ENCODE measurements around the gene RTN4.

- TF ChIP-seq USF1 (IDR thresholded peaks at IDR 0.05) (no peak), MAX (IDR thresholded peaks at IDR 0.05) (no peak), RAD21 (IDR thresholded peaks at IDR 0.05; ENCODE audit: low read depth) (no peak), EP300 (IDR thresholded peaks at IDR 0.05; ENCODE audit: borderline replicate concordance) (no peak), YY1 (IDR thresholded peaks at IDR 0.05; ENCODE audit: low read depth) (no peak), NFIC (IDR thresholded peaks at IDR 0.05) (no peak), CEBPB (IDR thresholded peaks at IDR 0.05) (no peak), ZBTB7A (IDR thresholded peaks at IDR 0.05; ENCODE audit: low read depth) (no peak), TCF12 (IDR thresholded peaks at IDR 0.05; ENCODE audit: low read depth) (no peak), CREB1 (IDR thresholded peaks at IDR 0.05; ENCODE audit: low read depth) (no peak)
Measured at GRCh38 chr2:54964271-54964670, 86.0 kb downstream of the RTN4 start.
